ENCODE measurements around the gene ZIC1. TPM values are rescaled to one million over a fixed set of nuclear protein-coding genes. Genes with fewer than 3 reads are reported as not detected.

Gene ZIC1
- total RNA-seq, 5 donors from 2014 or later (not counting 1 experiment from before 2014, with no cell fraction given) = not detected

DNA sequence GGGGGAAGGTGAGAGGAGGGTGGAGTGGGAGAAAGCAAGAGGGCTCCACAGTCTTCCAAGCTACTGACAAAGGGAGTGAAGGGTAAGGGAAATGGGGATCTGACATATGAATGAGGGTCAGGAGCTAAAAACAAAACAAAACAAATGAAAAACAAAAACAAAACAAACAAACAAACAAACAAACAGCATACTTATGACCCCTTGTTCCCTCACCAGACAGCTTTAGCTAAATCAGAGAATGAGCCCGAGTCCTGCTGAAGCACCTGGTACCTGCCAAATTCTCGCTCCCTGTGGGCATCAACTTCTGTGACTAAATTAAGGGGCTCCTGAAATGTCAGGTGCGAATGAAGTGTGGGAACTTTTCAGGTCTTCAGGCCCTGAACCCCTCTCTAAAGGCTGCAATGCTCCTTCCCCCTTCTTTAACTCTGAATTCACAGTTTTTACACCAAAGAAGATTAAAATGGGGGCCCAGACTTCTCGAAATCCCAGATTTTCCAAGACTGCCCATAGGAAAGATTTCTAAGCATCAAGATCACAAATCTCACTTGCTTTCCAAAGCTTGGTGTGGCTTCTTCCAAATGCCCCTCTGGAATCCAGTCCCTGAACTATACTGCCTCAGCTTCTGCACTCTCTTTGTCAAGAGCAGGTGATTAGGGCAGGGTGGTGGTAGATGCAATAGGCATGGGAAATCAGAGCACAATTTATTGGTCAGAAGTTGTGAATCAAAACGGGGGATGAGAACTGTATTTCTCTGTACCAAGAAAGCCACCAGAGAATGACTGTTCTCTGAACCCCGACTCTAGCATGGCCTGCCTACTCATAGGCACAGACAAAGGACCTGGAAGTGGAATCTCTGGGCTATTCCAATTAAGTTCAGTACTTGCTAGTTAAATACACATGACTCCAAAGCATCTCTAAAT is 43.7 kb upstream of the ZIC1 start:
- Mint-ChIP-seq H3K4me3 (no peak overlapping the region), H3K27me3 (peaks cover 55 to 60% of the 10 kb centered on the region in 2 donors), H3K36me3 (no peaks in the 10 kb centered on the region), H3K4me1 (peaks cover 0 to 2% (median 0%) of the 10 kb centered on the region in 3 donors), H3K9me3 (peaks cover 0 to 13% (median 7%) of the 10 kb centered on the region in 3 donors), H3K27ac (no peak overlapping the region)
- Histone ChIP-seq H3K27me3 (replicated peaks in 1 of 2; ENCODE audit: control insufficient read depth in 2 of 2, extremely low read depth in 1 of 2, insufficient read depth in 2 of 2, low read length in 1 of 2) (peaks cover 11 to 24% of the 10 kb centered on the region in 2 experiments), H3K27ac (ENCODE audit: low read length) (no peak overlapping the region), H3K4me1 (ENCODE audit: control insufficient read depth in 1 of 2, extremely low read depth in 1 of 2, insufficient read depth in 2 of 2, low read length in 2 of 2) (no peaks in the 10 kb centered on the region), H3K36me3 (ENCODE audit: control insufficient read depth in 2 of 2, extremely low read depth in 1 of 2, insufficient read depth in 1 of 2, low read length in 1 of 2) (no peaks in the 10 kb centered on the region), H3K4me3 (ENCODE audit: control insufficient read depth in 1 of 2, extremely low read depth in 1 of 2, low read length in 1 of 2) (no peak overlapping the region), H3K9me3 (no peaks in the 10 kb centered on the region)
- ChIA-PET POLR2A (no interaction called here), CTCF (no interaction called here)
- no peak for DNase-seq
- ATAC-seq (replicated peaks in 1 of 4) = no peak
- WGBS (ENCODE audit: insufficient coverage) = 35% methylated on average over 2 of the region's 6 CpGs

DNA sequence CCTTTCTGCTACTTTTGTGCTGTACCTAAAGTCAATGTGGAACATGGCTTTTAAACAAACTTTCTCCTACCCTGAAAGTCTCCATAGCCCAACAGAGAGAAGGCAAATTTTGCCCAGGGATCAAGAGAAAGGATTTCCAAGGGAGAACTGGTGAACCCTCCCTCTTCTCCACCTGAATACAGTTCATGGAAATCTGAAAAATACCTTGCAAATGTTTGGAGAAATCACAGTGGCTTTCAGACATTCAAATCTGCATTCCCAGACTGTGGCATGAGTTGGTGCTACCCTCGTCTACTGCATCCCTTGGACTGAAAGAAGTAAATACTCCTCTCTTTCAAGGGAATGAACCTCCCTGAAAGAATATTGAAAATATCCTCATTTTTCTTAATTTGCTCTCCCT is 41.5 kb upstream of the ZIC1 start:
- Histone ChIP-seq H3K4me3 (ENCODE audit: control insufficient read depth in 1 of 2, extremely low read depth in 1 of 2, low read length in 1 of 2) (no peak overlapping the region), H3K9me3 (no peaks in the 10 kb centered on the region), H3K27me3 (replicated peaks in 1 of 2; ENCODE audit: control insufficient read depth in 2 of 2, extremely low read depth in 1 of 2, insufficient read depth in 2 of 2, low read length in 1 of 2) (peaks cover 17 to 31% of the 10 kb centered on the region in 2 experiments), H3K4me1 (ENCODE audit: control insufficient read depth in 1 of 2, extremely low read depth in 1 of 2, insufficient read depth in 2 of 2, low read length in 2 of 2) (no peaks in the 10 kb centered on the region), H3K27ac (ENCODE audit: low read length) (no peak overlapping the region), H3K36me3 (ENCODE audit: control insufficient read depth in 2 of 2, extremely low read depth in 1 of 2, insufficient read depth in 1 of 2, low read length in 1 of 2) (no peaks in the 10 kb centered on the region)
- no peak for ATAC-seq (replicated peaks in 1 of 4)
- Mint-ChIP-seq H3K27ac (no peak overlapping the region), H3K4me3 (no peak overlapping the region), H3K9me3 (peaks cover 0 to 13% (median 7%) of the 10 kb centered on the region in 3 donors), H3K27me3 (peaks cover 61 to 63% of the 10 kb centered on the region in 2 donors), H3K36me3 (no peaks in the 10 kb centered on the region), H3K4me1 (no peaks in the 10 kb centered on the region)
- CTCF ChIA-PET = no interaction called here
- no CpG with 5 or more reads among the region's 1 CpG for WGBS (ENCODE audit: insufficient coverage)
- POLR2A ChIA-PET = no interaction called here
- no peak for DNase-seq

DNA sequence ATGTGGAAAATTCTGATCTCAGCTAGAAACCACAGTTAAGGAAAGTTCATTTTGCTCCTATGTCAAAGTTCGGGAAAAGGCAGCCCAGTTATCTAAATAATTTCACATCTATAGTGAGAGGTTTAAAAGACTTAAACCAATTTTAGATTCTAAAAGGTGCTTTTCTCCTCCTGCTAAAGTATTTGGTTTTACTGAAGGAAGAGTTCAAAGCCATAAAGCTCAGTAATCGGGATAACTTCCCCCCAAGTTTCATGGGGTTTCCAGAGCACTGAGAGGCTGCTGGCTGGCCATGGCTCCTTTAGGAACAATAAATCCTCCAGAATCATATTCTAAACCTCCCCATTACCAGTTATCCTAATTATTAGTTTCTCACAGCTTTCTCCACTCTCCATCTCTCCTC is 41.0 kb upstream of the ZIC1 start:
- Histone ChIP-seq H3K4me1 (ENCODE audit: control insufficient read depth in 1 of 2, extremely low read depth in 1 of 2, insufficient read depth in 2 of 2, low read length in 2 of 2) (no peaks in the 10 kb centered on the region), H3K4me3 (ENCODE audit: control insufficient read depth in 1 of 2, extremely low read depth in 1 of 2, low read length in 1 of 2) (no peak overlapping the region), H3K9me3 (no peaks in the 10 kb centered on the region), H3K27me3 (replicated peaks in 1 of 2; ENCODE audit: control insufficient read depth in 2 of 2, extremely low read depth in 1 of 2, insufficient read depth in 2 of 2, low read length in 1 of 2) (peaks cover 17 to 34% of the 10 kb centered on the region in 2 experiments), H3K27ac (ENCODE audit: low read length) (no peak overlapping the region), H3K36me3 (ENCODE audit: control insufficient read depth in 2 of 2, extremely low read depth in 1 of 2, insufficient read depth in 1 of 2, low read length in 1 of 2) (no peaks in the 10 kb centered on the region)
- 10% methylated on average over 1 of the region's 2 CpGs for WGBS (ENCODE audit: insufficient coverage)
- Mint-ChIP-seq H3K9me3 (peaks cover 1 to 13% (median 7%) of the 10 kb centered on the region in 3 donors), H3K27ac (no peak overlapping the region), H3K36me3 (no peaks in the 10 kb centered on the region), H3K27me3 (peaks cover 66 to 67% of the 10 kb centered on the region in 2 donors), H3K4me1 (no peaks in the 10 kb centered on the region), H3K4me3 (no peak overlapping the region)
- DNase-seq = no peak
- ChIA-PET POLR2A (no interaction called here), CTCF (no interaction called here)
- ATAC-seq (replicated peaks in 1 of 4) = no peak

DNA sequence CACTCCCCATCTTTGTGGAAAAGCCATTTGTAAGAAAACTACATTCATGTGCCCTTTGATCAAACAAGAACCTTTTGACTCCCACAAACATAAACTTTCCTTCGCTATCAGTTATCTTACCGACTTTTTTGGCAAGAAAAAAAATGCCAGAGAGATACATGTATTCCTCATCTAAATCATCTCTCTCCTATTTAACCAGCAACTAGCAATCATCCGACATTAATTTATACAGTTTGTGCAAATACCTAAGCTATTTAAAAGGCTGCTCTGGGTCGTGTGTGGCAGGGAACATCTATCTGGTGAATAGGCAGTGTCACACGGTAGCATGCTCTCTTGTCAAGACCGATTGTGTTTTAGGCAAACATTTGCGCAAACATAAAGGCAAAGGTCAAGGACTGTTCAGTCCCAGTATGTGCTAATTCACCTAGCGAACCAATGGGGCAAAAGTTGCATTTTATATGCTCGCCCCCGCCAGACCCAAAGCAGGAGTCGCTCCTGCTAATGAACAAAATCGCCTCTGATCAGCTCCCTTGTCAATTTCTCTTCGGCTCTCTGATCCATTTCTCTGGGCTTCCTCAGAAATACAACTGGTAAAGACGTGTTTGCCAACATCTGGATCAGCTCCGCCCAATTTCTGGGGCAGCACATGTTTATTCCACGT is 40.5 kb upstream of the ZIC1 start:
- no peak for ATAC-seq (replicated peaks in 1 of 4)
- Mint-ChIP-seq H3K9me3 (peaks cover 4 to 13% (median 7%) of the 10 kb centered on the region in 3 donors), H3K36me3 (no peaks in the 10 kb centered on the region)

DNA sequence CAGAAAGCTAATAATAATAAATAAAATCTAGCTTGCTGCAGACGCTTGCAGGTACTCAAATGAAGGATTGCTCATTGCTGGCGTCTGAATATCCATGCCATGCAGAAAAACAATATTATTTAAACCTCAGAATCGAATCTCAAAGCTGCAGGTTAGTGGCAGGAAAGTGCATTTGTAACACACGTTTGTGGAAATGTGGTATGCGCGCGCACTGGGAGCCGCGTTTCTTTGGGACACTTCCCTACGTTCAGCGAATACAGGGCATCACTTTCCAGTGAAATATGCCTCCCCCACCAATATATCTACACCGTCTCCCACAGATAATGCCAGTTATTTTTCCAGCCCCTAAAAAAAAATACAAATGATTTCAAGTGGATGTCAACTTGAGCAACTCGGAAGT is 39.9 kb upstream of the ZIC1 start:
- H3K4me3 Mint-ChIP-seq = no peak overlapping the region
- peaks cover 21 to 40% of the 10 kb centered on the region in 2 experiments for H3K27me3 ChIP-seq (replicated peaks in 1 of 2; ENCODE audit: control insufficient read depth in 2 of 2, extremely low read depth in 1 of 2, insufficient read depth in 2 of 2, low read length in 1 of 2)
- ATAC-seq (replicated peaks in 1 of 4) (no peak), DNase-seq (no peak)
- H3K4me1 ChIP-seq (ENCODE audit: control insufficient read depth in 1 of 2, extremely low read depth in 1 of 2, insufficient read depth in 2 of 2, low read length in 2 of 2) = no peaks in the 10 kb centered on the region
- H3K27ac Mint-ChIP-seq = no peak overlapping the region
- no peak overlapping the region for H3K27ac ChIP-seq (ENCODE audit: low read length)
- ChIA-PET POLR2A (no interaction called here), CTCF (no interaction called here)
- peaks cover 4 to 15% (median 7%) of the 10 kb centered on the region in 3 donors for H3K9me3 Mint-ChIP-seq
- H3K4me1 Mint-ChIP-seq = no peaks in the 10 kb centered on the region
- no peaks in the 10 kb centered on the region for H3K9me3 ChIP-seq
- no peaks in the 10 kb centered on the region for H3K36me3 Mint-ChIP-seq
- H3K27me3 Mint-ChIP-seq = peaks cover 69 to 71% of the 10 kb centered on the region in 2 donors
- no peak overlapping the region for H3K4me3 ChIP-seq (ENCODE audit: control insufficient read depth in 1 of 2, extremely low read depth in 1 of 2, low read length in 1 of 2)
- no peaks in the 10 kb centered on the region for H3K36me3 ChIP-seq (ENCODE audit: control insufficient read depth in 2 of 2, extremely low read depth in 1 of 2, insufficient read depth in 1 of 2, low read length in 1 of 2)
- 0% methylated on average over 1 of the region's 13 CpGs for WGBS (ENCODE audit: insufficient coverage)

More for the DNA sequence above, 40.5 kb upstream of the ZIC1 start:
- Mint-ChIP-seq H3K27me3 (peaks cover 69 to 71% of the 10 kb centered on the region in 2 donors), H3K27ac (peak overlapping the region in 1 of 2 donors; percentile 2), H3K4me3 (no peak overlapping the region), H3K4me1 (no peaks in the 10 kb centered on the region)
- ChIA-PET CTCF (no interaction called here), POLR2A (no interaction called here)
- H3K27me3 ChIP-seq (replicated peaks in 1 of 2; ENCODE audit: control insufficient read depth in 2 of 2, extremely low read depth in 1 of 2, insufficient read depth in 2 of 2, low read length in 1 of 2) = peaks cover 20 to 37% of the 10 kb centered on the region in 2 experiments
- H3K4me1 ChIP-seq (ENCODE audit: control insufficient read depth in 1 of 2, extremely low read depth in 1 of 2, insufficient read depth in 2 of 2, low read length in 2 of 2) = no peaks in the 10 kb centered on the region
- H3K36me3 ChIP-seq (ENCODE audit: control insufficient read depth in 2 of 2, extremely low read depth in 1 of 2, insufficient read depth in 1 of 2, low read length in 1 of 2) = no peaks in the 10 kb centered on the region
- 11% methylated on average over 14 of the region's 16 CpGs for WGBS (ENCODE audit: insufficient coverage)
- no peak overlapping the region for H3K27ac ChIP-seq (ENCODE audit: low read length)
- H3K4me3 ChIP-seq (ENCODE audit: control insufficient read depth in 1 of 2, extremely low read depth in 1 of 2, low read length in 1 of 2) = no peak overlapping the region
- DNase-seq = no peak
- no peaks in the 10 kb centered on the region for H3K9me3 ChIP-seq

DNA sequence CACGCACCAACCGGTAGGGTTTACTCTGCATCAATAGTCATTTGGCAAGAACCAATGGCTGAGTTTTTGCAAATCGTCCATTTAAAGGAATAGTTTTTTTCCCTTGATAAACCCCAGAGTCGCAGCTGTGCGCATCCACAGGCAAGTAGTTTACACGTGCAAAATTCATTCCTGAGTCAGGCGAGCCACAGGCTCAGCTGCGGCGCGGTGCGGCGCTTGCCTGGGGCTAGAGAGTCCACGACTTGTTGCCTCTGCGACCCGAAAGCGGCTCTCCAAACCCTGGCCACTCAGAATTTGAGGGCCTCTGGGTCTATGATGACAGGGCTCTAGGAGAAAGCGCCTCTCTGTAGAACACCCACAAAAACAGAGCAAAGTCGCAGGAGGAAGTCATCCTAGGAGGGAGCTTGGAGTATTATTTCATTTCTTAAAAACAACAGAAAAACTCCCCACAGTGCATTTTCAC is 39.5 kb upstream of the ZIC1 start:
- 13% methylated on average over 12 of the region's 18 CpGs for WGBS (ENCODE audit: insufficient coverage)
- peaks cover 21 to 40% of the 10 kb centered on the region in 2 experiments for H3K27me3 ChIP-seq (replicated peaks in 1 of 2; ENCODE audit: control insufficient read depth in 2 of 2, extremely low read depth in 1 of 2, insufficient read depth in 2 of 2, low read length in 1 of 2)
- H3K27me3 Mint-ChIP-seq = peaks cover 69 to 71% of the 10 kb centered on the region in 2 donors
- no peaks in the 10 kb centered on the region for H3K4me1 Mint-ChIP-seq
- no peak for ATAC-seq (replicated peaks in 1 of 4)
- no peak for DNase-seq
- H3K27ac ChIP-seq (ENCODE audit: low read length) = no peak overlapping the region
- no peaks in the 10 kb centered on the region for H3K4me1 ChIP-seq (ENCODE audit: control insufficient read depth in 1 of 2, extremely low read depth in 1 of 2, insufficient read depth in 2 of 2, low read length in 2 of 2)
- ChIA-PET CTCF (no interaction called here), POLR2A (no interaction called here)
- H3K9me3 Mint-ChIP-seq = peaks cover 4 to 10% (median 7%) of the 10 kb centered on the region in 3 donors
- no peak overlapping the region for H3K4me3 Mint-ChIP-seq
- no peaks in the 10 kb centered on the region for H3K36me3 Mint-ChIP-seq
- no peak overlapping the region for H3K27ac Mint-ChIP-seq
- no peak overlapping the region for H3K4me3 ChIP-seq (ENCODE audit: control insufficient read depth in 1 of 2, extremely low read depth in 1 of 2, low read length in 1 of 2)
- H3K9me3 ChIP-seq = no peaks in the 10 kb centered on the region
- no peaks in the 10 kb centered on the region for H3K36me3 ChIP-seq (ENCODE audit: control insufficient read depth in 2 of 2, extremely low read depth in 1 of 2, insufficient read depth in 1 of 2, low read length in 1 of 2)

Measured in T-cell (primary cell).